ENCODE data around the gene EPB41L1.

The EPB41L1 gene

GRCh38 chr20:36270744-36271638, 116.5 kb downstream of the EPB41L1 start:
- Histone ChIP-seq H3K27me3 (ENCODE audit: insufficient read depth, low read length) (no peaks in the 10 kb centered on the region), H3K4me1 (ENCODE audit: insufficient read depth, low read length) (peaks cover 8% of the 10 kb centered on the region; the same call in 1 of the 2 replicates), H3K4me3 (ENCODE audit: low read length) (no peak overlapping the region), H3K27ac (ENCODE audit: low read length) (no peak overlapping the region), H3K36me3 (ENCODE audit: insufficient read depth, low read depth, low read length) (no peaks in the 10 kb centered on the region), H3K9me3 (ENCODE audit: insufficient read depth, low read depth, low read length) (no peaks in the 10 kb centered on the region), H3K9ac (ENCODE audit: low read depth, low read length) (0 out of 2 replicates have a peak overlapping the region, but pooled peaks have one; percentile 16)

- peaks cover 8% of the 10 kb centered on the region; the same call in 1 of the 2 replicates for H3K4me1 ChIP-seq (ENCODE audit: insufficient read depth, low read length)
- H3K4me3 ChIP-seq (ENCODE audit: low read length): no peak overlapping the region
- no peaks in the 10 kb centered on the region for H3K36me3 ChIP-seq (ENCODE audit: insufficient read depth, low read depth, low read length)
- no peak overlapping the region for H3K27ac ChIP-seq (ENCODE audit: low read length)
- H3K9me3 ChIP-seq (ENCODE audit: insufficient read depth, low read depth, low read length): no peaks in the 10 kb centered on the region
- no peaks in the 10 kb centered on the region for H3K27me3 ChIP-seq (ENCODE audit: insufficient read depth, low read length)
- no peak overlapping the region for H3K9ac ChIP-seq (ENCODE audit: low read depth, low read length)
Observed at GRCh38 chr20:36271639-36272546, 117.4 kb downstream of the EPB41L1 start.

- Histone ChIP-seq H3K27ac (ENCODE audit: low read length) (no peak overlapping the region), H3K9ac (ENCODE audit: low read depth, low read length) (no peak overlapping the region), H3K27me3 (ENCODE audit: insufficient read depth, low read length) (no peaks in the 10 kb centered on the region), H3K9me3 (ENCODE audit: insufficient read depth, low read depth, low read length) (no peaks in the 10 kb centered on the region), H3K4me1 (ENCODE audit: insufficient read depth, low read length) (peaks cover 8% of the 10 kb centered on the region; the same call in 1 of the 2 replicates), H3K36me3 (ENCODE audit: insufficient read depth, low read depth, low read length) (no peaks in the 10 kb centered on the region), H3K4me3 (ENCODE audit: low read length) (no peak overlapping the region)
Observed at GRCh38 chr20:36272547-36273220, 118.1 kb downstream of the EPB41L1 start.

- Histone ChIP-seq H3K27ac (ENCODE audit: low read length) (no peak overlapping the region), H3K27me3 (ENCODE audit: insufficient read depth, low read length) (no peaks in the 10 kb centered on the region), H3K9me3 (ENCODE audit: insufficient read depth, low read depth, low read length) (no peaks in the 10 kb centered on the region), H3K36me3 (ENCODE audit: insufficient read depth, low read depth, low read length) (no peaks in the 10 kb centered on the region), H3K9ac (ENCODE audit: low read depth, low read length) (no peak overlapping the region), H3K4me1 (ENCODE audit: insufficient read depth, low read length) (peaks cover 8% of the 10 kb centered on the region; the same call in 1 of the 2 replicates), H3K4me3 (ENCODE audit: low read length) (no peak overlapping the region)
Observed at GRCh38 chr20:36273414-36274180, 119.1 kb downstream of the EPB41L1 start.

GRCh38 chr20:36274181-36274841, 119.8 kb downstream of the EPB41L1 start:
- no peaks in the 10 kb centered on the region for H3K27me3 ChIP-seq (ENCODE audit: insufficient read depth, low read length)
- no peaks in the 10 kb centered on the region for H3K36me3 ChIP-seq (ENCODE audit: insufficient read depth, low read depth, low read length)
- H3K9me3 ChIP-seq (ENCODE audit: insufficient read depth, low read depth, low read length): no peaks in the 10 kb centered on the region
- H3K4me3 ChIP-seq (ENCODE audit: low read length): no peak overlapping the region; the same call in 1 of the 2 replicates
- H3K27ac ChIP-seq (ENCODE audit: low read length): no peak overlapping the region
- peaks cover 8% of the 10 kb centered on the region; the same call in 1 of the 2 replicates for H3K4me1 ChIP-seq (ENCODE audit: insufficient read depth, low read length)
- no peak overlapping the region for H3K9ac ChIP-seq (ENCODE audit: low read depth, low read length)

GRCh38 chr20:36275011-36275410, 120.5 kb downstream of the EPB41L1 start:
- no peak overlapping the region for H3K9ac ChIP-seq (ENCODE audit: low read depth, low read length)
- H3K36me3 ChIP-seq (ENCODE audit: insufficient read depth, low read depth, low read length): no peaks in the 10 kb centered on the region
- no peaks in the 10 kb centered on the region for H3K27me3 ChIP-seq (ENCODE audit: insufficient read depth, low read length)
- no peak overlapping the region for H3K4me3 ChIP-seq (ENCODE audit: low read length)
- H3K27ac ChIP-seq (ENCODE audit: low read length): no peak overlapping the region
- H3K4me1 ChIP-seq (ENCODE audit: insufficient read depth, low read length): peaks cover 8% of the 10 kb centered on the region; the same call in 1 of the 2 replicates
- H3K9me3 ChIP-seq (ENCODE audit: insufficient read depth, low read depth, low read length): no peaks in the 10 kb centered on the region

- H3K4me1 ChIP-seq (ENCODE audit: insufficient read depth, low read length): peaks cover 8% of the 10 kb centered on the region; the same call in 1 of the 2 replicates
Observed at GRCh38 chr20:36275441-36276189, 121.1 kb downstream of the EPB41L1 start.

GRCh38 chr20:36277546-36277945, 123.0 kb downstream of the EPB41L1 start:
- Histone ChIP-seq H3K4me3 (ENCODE audit: low read length) (no peak overlapping the region), H3K27ac (ENCODE audit: low read length) (no peak overlapping the region), H3K9me3 (ENCODE audit: insufficient read depth, low read depth, low read length) (no peaks in the 10 kb centered on the region), H3K27me3 (ENCODE audit: insufficient read depth, low read length) (no peaks in the 10 kb centered on the region), H3K36me3 (ENCODE audit: insufficient read depth, low read depth, low read length) (no peaks in the 10 kb centered on the region), H3K9ac (ENCODE audit: low read depth, low read length) (no peak overlapping the region), H3K4me1 (ENCODE audit: insufficient read depth, low read length) (peaks cover 8% of the 10 kb centered on the region; the same call in 1 of the 2 replicates)

More at GRCh38 chr20:36275441-36276189, 121.1 kb downstream of the EPB41L1 start:
- Histone ChIP-seq H3K36me3 (ENCODE audit: insufficient read depth, low read depth, low read length) (no peaks in the 10 kb centered on the region), H3K4me3 (ENCODE audit: low read length) (no peak overlapping the region), H3K27me3 (ENCODE audit: insufficient read depth, low read length) (no peaks in the 10 kb centered on the region), H3K27ac (ENCODE audit: low read length) (no peak overlapping the region), H3K9me3 (ENCODE audit: insufficient read depth, low read depth, low read length) (no peaks in the 10 kb centered on the region), H3K9ac (ENCODE audit: low read depth, low read length) (no peak overlapping the region)

GRCh38 chr20:36279362-36279761, 124.8 kb downstream of the EPB41L1 start:
- Histone ChIP-seq H3K36me3 (ENCODE audit: insufficient read depth, low read depth, low read length) (no peaks in the 10 kb centered on the region), H3K9ac (ENCODE audit: low read depth, low read length) (no peak overlapping the region), H3K27me3 (ENCODE audit: insufficient read depth, low read length) (no peaks in the 10 kb centered on the region), H3K4me3 (ENCODE audit: low read length) (no peak overlapping the region), H3K27ac (ENCODE audit: low read length) (no peak overlapping the region), H3K9me3 (ENCODE audit: insufficient read depth, low read depth, low read length) (no peaks in the 10 kb centered on the region), H3K4me1 (ENCODE audit: insufficient read depth, low read length) (peaks cover 1% of the 10 kb centered on the region; the same call in 1 of the 2 replicates)

GRCh38 chr20:36279776-36280175, 125.2 kb downstream of the EPB41L1 start:
- no peak overlapping the region for H3K9ac ChIP-seq (ENCODE audit: low read depth, low read length)
- H3K36me3 ChIP-seq (ENCODE audit: insufficient read depth, low read depth, low read length): no peaks in the 10 kb centered on the region
- no peak overlapping the region for H3K27ac ChIP-seq (ENCODE audit: low read length)
- no peak overlapping the region for H3K4me3 ChIP-seq (ENCODE audit: low read length)
- no peaks in the 10 kb centered on the region for H3K27me3 ChIP-seq (ENCODE audit: insufficient read depth, low read length)
- no peaks in the 10 kb centered on the region for H3K9me3 ChIP-seq (ENCODE audit: insufficient read depth, low read depth, low read length)
- no peaks in the 10 kb centered on the region; the same call in 1 of the 2 replicates for H3K4me1 ChIP-seq (ENCODE audit: insufficient read depth, low read length)
